Upper lobe of left lung (tissue), 4 donors: Measurements from ENCODE around the gene SMAD3.

Source experiments
- CTCF ChIP-seq, 6 experiments: fragments of 450-650 bp in 4 of 6; fragments of 200-600 bp in 2 of 6; sonication (generic) in 2 of 6; IDR thresholded peaks; one replicate each; pipeline ENCODE4 v1.5.1; 2016 to 2019; ENCODE audit warnings: antibody characterized with exemption in 6 of 6
- POLR2A ChIP-seq, 4 donors: fragments of 450-650 bp; IDR thresholded peaks; one replicate each; pipeline ENCODE4 v1.5.1; 2016 to 2017; ENCODE audit warnings: antibody characterized with exemption in 4 of 4, mild to moderate bottlenecking in 2 of 4
- POLR2AphosphoS5 ChIP-seq, 2 donors: sonication (generic); formaldehyde crosslinking; IDR thresholded peaks; one replicate each; pipeline ENCODE4 v1.5.1; 2017; ENCODE audit warnings: antibody characterized with exemption in 2 of 2

GRCh38 chr15:67232591-67232990 is 167.2 kb downstream of the SMAD3 start:
- TF ChIP-seq POLR2A (IDR thresholded peaks at IDR 0.05) (no peak), POLR2AphosphoS5 (IDR thresholded peaks at IDR 0.05) (no peak), CTCF (IDR thresholded peaks at IDR 0.05) (no peak)
